Measurements from ENCODE around the gene PRKAG2. TPM values are rescaled to one million over a fixed set of nuclear protein-coding genes. Genes with fewer than 3 reads are reported as not detected.
"Not testable (repeated sequence)": the region's sequence is repeated elsewhere in the genome, so short reads cannot be mapped to it uniquely, and the experiment has no call there.

The PRKAG2 gene
- total RNA-seq, 1 donor: 21.2 TPM

GRCh38 chr7:151830121-151830830 lies 46.6 kb downstream of the PRKAG2 start:
- no peak for DNase-seq (ENCODE audit: low read depth)
- no peak for TF ChIP-seq CTCF (IDR thresholded peaks at IDR 0.05; ENCODE audit: insufficient read depth, low read depth, low read length)
- no peak overlapping the region for H3K4me3 ChIP-seq (ENCODE audit: low read depth, low read length)

- H3K4me3 ChIP-seq (ENCODE audit: low read depth, low read length): no peak overlapping the region
- DNase-seq (ENCODE audit: low read depth): no peak
- no peak for TF ChIP-seq CTCF (IDR thresholded peaks at IDR 0.05; ENCODE audit: insufficient read depth, low read depth, low read length)
Measured at GRCh38 chr7:151829707-151830106, 47.2 kb downstream of the PRKAG2 start.

GRCh38 chr7:151827620-151828019 lies 49.3 kb downstream of the PRKAG2 start:
- DNase-seq (ENCODE audit: low read depth): no peak
- H3K4me3 ChIP-seq (ENCODE audit: low read depth, low read length): no peak overlapping the region
- TF ChIP-seq CTCF (IDR thresholded peaks at IDR 0.05; ENCODE audit: insufficient read depth, low read depth, low read length): no peak

- DNase-seq (ENCODE audit: low read depth); H3K4me3 ChIP-seq (ENCODE audit: low read depth, low read length): not testable (repeated sequence)
Measured at GRCh38 chr7:151826316-151826715, 50.6 kb downstream of the PRKAG2 start.

- no peak for DNase-seq (ENCODE audit: low read depth)
- no peak for TF ChIP-seq CTCF (IDR thresholded peaks at IDR 0.05; ENCODE audit: insufficient read depth, low read depth, low read length)
- no peak overlapping the region for H3K4me3 ChIP-seq (ENCODE audit: low read depth, low read length)
Measured at GRCh38 chr7:151825721-151826120, 51.2 kb downstream of the PRKAG2 start.

- H3K4me3 ChIP-seq (ENCODE audit: low read depth, low read length): no peak overlapping the region
- DNase-seq (ENCODE audit: low read depth): peak; percentile 8
- TF ChIP-seq CTCF (IDR thresholded peaks at IDR 0.05; ENCODE audit: insufficient read depth, low read depth, low read length): no peak
Measured at GRCh38 chr7:151824373-151824933, 52.5 kb downstream of the PRKAG2 start.

GRCh38 chr7:151823566-151824372 lies 53.1 kb downstream of the PRKAG2 start:
- TF ChIP-seq CTCF (IDR thresholded peaks at IDR 0.05; ENCODE audit: insufficient read depth, low read depth, low read length): no peak
- no peak for DNase-seq (ENCODE audit: low read depth)
- H3K4me3 ChIP-seq (ENCODE audit: low read depth, low read length): no peak overlapping the region

Data from fibroblast of villous mesenchyme (primary cell).